Endothelial cell of umbilical vein (primary cell): Measurements from ENCODE around the gene SDHA. TPM values are rescaled to one million over a fixed set of nuclear protein-coding genes. Genes with fewer than 3 reads are reported as not detected.

Experiments
- BruUV-seq: library from RNA; stranded (reverse); fragments of 400-500 nt; replicated peaks from 2 replicates; lab custom pipeline; 2021; lab: Mats Ljungman, UMichigan
- CTCF ChIA-PET: fragments of 300-600, 350-600 bp; sonication (Branson Sonifier 250); formaldehyde crosslinking; loops from one replicate; lab custom pipeline; 2021; ENCODE audit warnings: antibody characterized with exemption, inconsistent platforms; lab: Charles Lee
- POLR2A ChIA-PET: fragments of 300-600, 350-600 bp; sonication (Branson Sonifier 250); formaldehyde crosslinking; loops from one replicate; lab custom pipeline; 2021; ENCODE audit warnings: antibody characterized with exemption, inconsistent platforms; lab: Charles Lee
- DNase-seq: peaks from one replicate; pipeline ENCODE4 v3.0.0-alpha.2; 2011; ENCODE audit warnings: low read depth, low spot score
- FAIRE-seq: peaks from 2 replicates; lab custom pipeline; 2011; peaks lifted over from hg19 to GRCh38; lab: Jason Lieb, UNC
- H2AFZ ChIP-seq: 2 replicates; pipeline ENCODE4 v1.6.0; 2012; ENCODE audit warnings: low read depth, low read length, control low read depth, inconsistent platforms
- H3K27ac ChIP-seq: 2 replicates; pipeline ENCODE4 v1.5.1; 2011; ENCODE audit warnings: low read depth, mild to moderate bottlenecking, control low read depth, low read length, moderate library complexity; ENCODE audit not compliant: insufficient read depth
- H3K27me3 ChIP-seq, 2 experiments: 2 replicates each; pipeline versions ENCODE4 v1.6.0 to v1.6.1; 2011; ENCODE audit warnings: low read length in 2 of 2, mixed read lengths in 1 of 2; ENCODE audit not compliant: control insufficient read depth in 2 of 2, insufficient read depth in 2 of 2
- H3K36me3 ChIP-seq, 2 experiments: 2 replicates in 1 of 2; 3 replicates in 1 of 2; pipeline ENCODE4 v1.5.1; 2011; ENCODE audit warnings: low read length in 2 of 2, mild to moderate bottlenecking in 1 of 2, moderate library complexity in 1 of 2; ENCODE audit not compliant: control insufficient read depth in 2 of 2, insufficient read depth in 2 of 2; ENCODE audit errors: extremely low read depth in 1 of 2
- H3K4me1 ChIP-seq: 3 replicates; pipeline ENCODE4 v1.5.1; 2011; ENCODE audit warnings: mild to moderate bottlenecking, low read length; ENCODE audit not compliant: control insufficient read depth, insufficient read depth; ENCODE audit errors: extremely low read depth
- H3K4me2 ChIP-seq: 2 replicates; pipeline ENCODE4 v1.6.1; 2011; ENCODE audit warnings: low read length, control low read depth, mixed read lengths; ENCODE audit not compliant: insufficient read depth
- H3K4me3 ChIP-seq, 3 experiments: fragments of 200-600 bp in 1 of 3; sonication (generic), shearing (Covaris generic) in 1 of 3; replicated peaks in 1 of 3; 2 replicates each; pipeline ENCODE4 v1.5.1; 2011 to 2016; ENCODE audit warnings: control low read depth in 3 of 3, low read length in 3 of 3, mild to moderate bottlenecking in 2 of 3, inconsistent platforms in 1 of 3, low read depth in 1 of 3, moderate library complexity in 1 of 3; ENCODE audit not compliant: insufficient read depth in 1 of 3
- H3K79me2 ChIP-seq: 2 replicates; pipeline ENCODE4 v1.6.0; 2012; ENCODE audit warnings: low read length, inconsistent platforms; ENCODE audit not compliant: control insufficient read depth, insufficient read depth
- H3K9ac ChIP-seq: replicated peaks from 2 replicates; pipeline ENCODE3; 2011; ENCODE audit warnings: low read length, control low read depth; ENCODE audit not compliant: insufficient read depth; ENCODE audit errors: extremely low read depth
- H3K9me1 ChIP-seq: replicated peaks from 3 replicates; pipeline ENCODE4 v1.6.0; 2011; ENCODE audit warnings: mild to moderate bottlenecking, low read length; ENCODE audit not compliant: control insufficient read depth, insufficient read depth; ENCODE audit errors: extremely low read depth
- H3K9me3 ChIP-seq: replicated peaks from 2 replicates; pipeline ENCODE4 v1.5.1; 2012; ENCODE audit warnings: low read length, inconsistent platforms; ENCODE audit not compliant: control insufficient read depth, insufficient read depth
- H4K20me1 ChIP-seq: replicated peaks from 2 replicates; pipeline ENCODE3; 2011; ENCODE audit warnings: mild to moderate bottlenecking, low read length; ENCODE audit not compliant: control insufficient read depth, insufficient read depth; ENCODE audit errors: extremely low read depth
- EZH2 ChIP-seq: IDR thresholded peaks from 2 replicates; pipeline ENCODE4 v1.6.1; 2012; ENCODE audit warnings: borderline replicate concordance, low read depth, mild to moderate bottlenecking, moderate library complexity, low read length, inconsistent platforms; ENCODE audit not compliant: severe bottlenecking
- FOS ChIP-seq: IDR thresholded peaks from 2 replicates; pipeline ENCODE4 v1.6.1; 2011; ENCODE audit warnings: mild to moderate bottlenecking, low read length, moderate library complexity, borderline replicate concordance; ENCODE audit not compliant: insufficient read depth
- GATA2 ChIP-seq: IDR thresholded peaks from 2 replicates; pipeline ENCODE4 v1.7.0; 2011; ENCODE audit warnings: low read depth, mild to moderate bottlenecking, moderate library complexity, mixed read lengths, low read length; ENCODE audit not compliant: insufficient read length, insufficient read depth
- JUN ChIP-seq: IDR thresholded peaks from 2 replicates; pipeline ENCODE4 v1.6.1; 2011; ENCODE audit warnings: borderline replicate concordance, low read depth; ENCODE audit not compliant: insufficient read length, insufficient read depth
- MYC ChIP-seq: IDR thresholded peaks from one replicate; pipeline ENCODE4 v1.6.1; 2011; ENCODE audit warnings: mild to moderate bottlenecking, low read depth, low read length
- POLR2A ChIP-seq: IDR thresholded peaks from 2 replicates; pipeline ENCODE4 v1.6.1; 2012; ENCODE audit warnings: low read depth, mild to moderate bottlenecking, control low read depth, low read length
- POLR2AphosphoS5 ChIP-seq: IDR thresholded peaks from 2 replicates; pipeline ENCODE4 v1.6.1; 2012; ENCODE audit warnings: low read depth, mild to moderate bottlenecking, control low read depth, low read length, moderate library complexity; ENCODE audit not compliant: insufficient read depth
- dilution Hi-C: fragments of 300-500 bp; cut with MboI; formaldehyde crosslinking; loops from one replicate; pipeline ENCODE4 v1.15.0; 2019; ENCODE audit warnings: low sequenced_read_pairs; ENCODE audit not compliant: extremely low pct_ligation_motif_present
- intact Hi-C: fragments of 100-400 bp; cut with micrococcal nuclease; formaldehyde crosslinking; loops from one replicate; pipeline ENCODE4 v1.10.0; 2022
- polyA plus RNA-seq, 4 experiments: library from polyadenylated mRNA; depleted of rRNA in 3 of 4; stranded (reverse) in 3 of 4; unstranded in 1 of 4; fragments of >200 nt; gene quantifications; 2 replicates each; pipeline versions ENCODE4 v1.2.1 to v1.2.3, GENCODE V29; 2011 to 2012; ENCODE audit warnings: missing spikeins in 1 of 4
- total RNA-seq: library from RNA; stranded (reverse); gene quantifications from 2 replicates; pipeline ENCODE4 v1.2.3, GENCODE V29; 2021
- TF ChIP-seq, protein P1 (sequence below): IDR thresholded peaks from 2 replicates; pipeline ENCODE4 v1.6.1; 2011; ENCODE audit not compliant: insufficient read depth, insufficient read length
- TF ChIP-seq, protein P2 (sequence below), 2 donors: IDR thresholded peaks; 1 replicate in 1 of 2; 2 replicates in 1 of 2; pipeline ENCODE4 v1.5.1; 2011; ENCODE audit warnings: low read length in 2 of 2, mild to moderate bottlenecking in 2 of 2, moderate library complexity in 2 of 2, control low read depth in 1 of 2, inconsistent platforms in 1 of 2, low read depth in 1 of 2; ENCODE audit not compliant: insufficient read depth in 1 of 2; ENCODE audit errors: extremely low read depth in 1 of 2

SDHA gene
- total and polyA plus RNA-seq, 2 donors (not counting 3 experiments of a cell fraction or from before 2014, with no cell fraction given): 121 to 153 TPM

DNA sequence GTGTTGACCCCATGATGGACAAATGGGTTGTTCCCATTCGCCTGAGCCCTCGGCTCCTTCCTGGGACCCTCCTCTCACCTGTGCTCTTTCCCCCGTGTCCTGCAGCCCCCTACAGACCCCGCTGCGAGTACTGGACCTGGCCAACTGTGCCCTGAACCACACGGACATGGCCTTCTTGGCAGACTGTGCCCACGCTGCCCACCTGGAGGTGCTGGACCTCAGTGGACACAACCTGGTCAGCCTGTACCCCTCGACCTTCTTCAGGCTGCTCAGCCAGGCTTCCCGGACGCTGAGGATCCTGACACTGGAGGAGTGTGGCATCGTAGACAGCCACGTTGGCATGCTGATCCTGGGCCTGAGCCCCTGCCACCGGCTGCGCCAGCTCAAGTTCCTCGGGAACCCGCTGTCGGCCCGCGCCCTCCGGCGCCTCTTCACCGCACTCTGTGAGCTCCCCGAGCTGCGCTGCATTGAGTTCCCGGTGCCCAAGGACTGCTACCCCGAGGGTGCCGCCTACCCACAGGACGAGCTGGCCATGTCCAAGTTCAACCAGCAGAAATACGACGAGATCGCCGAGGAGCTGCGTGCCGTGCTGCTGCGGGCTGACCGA is 23.4 kb upstream of the SDHA start:
- CTCF ChIA-PET: interaction anchor here (1.1 kb wide), 1 partner anchor 40 kb away, joined by 3 read pairs; no protein-coding TSS in a partner anchor
- Histone ChIP-seq H3K9ac (no peak overlapping the region), H3K4me2 (no peak overlapping the region), H3K36me3 (no peaks in the 10 kb centered on the region), H3K9me3 (no peaks in the 10 kb centered on the region), H2AFZ (no peak overlapping the region), H3K4me3 (no peak overlapping the region), H3K79me2 (no peaks in the 10 kb centered on the region), H3K9me1 (no peaks in the 10 kb centered on the region), H3K4me1 (no peaks in the 10 kb centered on the region), H4K20me1 (no peaks in the 10 kb centered on the region), H3K27me3 (peaks cover 3 to 8% of the 10 kb centered on the region in 2 experiments), H3K27ac (no peak overlapping the region)
- no TSS peak for BruUV-seq
- TF ChIP-seq FOS (no peak), JUN (no peak), EZH2 (no peak), GATA2 (no peak), MYC (no peak), POLR2A (no peak), POLR2AphosphoS5 (no peak)
- TF ChIP-seq, protein P1, sequence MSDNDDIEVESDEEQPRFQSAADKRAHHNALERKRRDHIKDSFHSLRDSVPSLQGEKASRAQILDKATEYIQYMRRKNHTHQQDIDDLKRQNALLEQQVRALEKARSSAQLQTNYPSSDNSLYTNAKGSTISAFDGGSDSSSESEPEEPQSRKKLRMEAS: no peak
- TF ChIP-seq, protein P2, sequence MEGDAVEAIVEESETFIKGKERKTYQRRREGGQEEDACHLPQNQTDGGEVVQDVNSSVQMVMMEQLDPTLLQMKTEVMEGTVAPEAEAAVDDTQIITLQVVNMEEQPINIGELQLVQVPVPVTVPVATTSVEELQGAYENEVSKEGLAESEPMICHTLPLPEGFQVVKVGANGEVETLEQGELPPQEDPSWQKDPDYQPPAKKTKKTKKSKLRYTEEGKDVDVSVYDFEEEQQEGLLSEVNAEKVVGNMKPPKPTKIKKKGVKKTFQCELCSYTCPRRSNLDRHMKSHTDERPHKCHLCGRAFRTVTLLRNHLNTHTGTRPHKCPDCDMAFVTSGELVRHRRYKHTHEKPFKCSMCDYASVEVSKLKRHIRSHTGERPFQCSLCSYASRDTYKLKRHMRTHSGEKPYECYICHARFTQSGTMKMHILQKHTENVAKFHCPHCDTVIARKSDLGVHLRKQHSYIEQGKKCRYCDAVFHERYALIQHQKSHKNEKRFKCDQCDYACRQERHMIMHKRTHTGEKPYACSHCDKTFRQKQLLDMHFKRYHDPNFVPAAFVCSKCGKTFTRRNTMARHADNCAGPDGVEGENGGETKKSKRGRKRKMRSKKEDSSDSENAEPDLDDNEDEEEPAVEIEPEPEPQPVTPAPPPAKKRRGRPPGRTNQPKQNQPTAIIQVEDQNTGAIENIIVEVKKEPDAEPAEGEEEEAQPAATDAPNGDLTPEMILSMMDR (IDR thresholded peaks at IDR 0.05; ENCODE audit: extremely low read depth in 1 of 2, insufficient read depth in 1 of 2, low read depth in 1 of 2, low read length in 2 of 2): no peak
- POLR2A ChIA-PET: interaction anchor here (0.6 kb wide), 1 partner anchor 64 kb away, joined by 5 read pairs; no protein-coding TSS in a partner anchor
- intact Hi-C loops: no loop called here
- DNase-seq (no peak), FAIRE-seq (no peak)
- dilution Hi-C loops: no loop called here
